PFSK-1 (cell line): ENCODE results near the gene TTC32.

Source experiments
- FOXP2 ChIP-seq: optimal IDR thresholded peaks from 2 replicates; pipeline ENCODE3; 2011; ENCODE audit warnings: borderline replicate concordance, control low read depth, inconsistent platforms; ENCODE audit not compliant: insufficient read depth; ENCODE audit errors: extremely low read length, extremely low read depth
- POLR2AphosphoS5 ChIP-seq: IDR thresholded peaks from 2 replicates; pipeline ENCODE4 v1.6.1; 2012; ENCODE audit warnings: low read depth, mild to moderate bottlenecking, control low read depth, low read length, moderate library complexity
- SIN3A ChIP-seq: IDR thresholded peaks from 2 replicates; pipeline ENCODE4 v1.6.1; 2012; ENCODE audit warnings: mild to moderate bottlenecking, low read length, moderate library complexity, borderline replicate concordance; ENCODE audit not compliant: insufficient read depth
- TAF1 ChIP-seq: IDR thresholded peaks from 2 replicates; pipeline ENCODE4 v1.6.1; 2012; ENCODE audit warnings: low read length, control low read depth, borderline replicate concordance; ENCODE audit not compliant: insufficient read depth
- TF ChIP-seq, protein P1 (sequence below), 2 experiments: IDR thresholded peaks; 2 replicates each; pipeline versions ENCODE4 v1.6.1 to v1.8.0; 2011 to 2012; ENCODE audit warnings: low read depth in 2 of 2, low read length in 2 of 2, control low read depth in 1 of 2, inconsistent platforms in 1 of 2, mild to moderate bottlenecking in 1 of 2, moderate library complexity in 1 of 2; ENCODE audit not compliant: insufficient read depth in 1 of 2

Gene TTC32

DNA sequence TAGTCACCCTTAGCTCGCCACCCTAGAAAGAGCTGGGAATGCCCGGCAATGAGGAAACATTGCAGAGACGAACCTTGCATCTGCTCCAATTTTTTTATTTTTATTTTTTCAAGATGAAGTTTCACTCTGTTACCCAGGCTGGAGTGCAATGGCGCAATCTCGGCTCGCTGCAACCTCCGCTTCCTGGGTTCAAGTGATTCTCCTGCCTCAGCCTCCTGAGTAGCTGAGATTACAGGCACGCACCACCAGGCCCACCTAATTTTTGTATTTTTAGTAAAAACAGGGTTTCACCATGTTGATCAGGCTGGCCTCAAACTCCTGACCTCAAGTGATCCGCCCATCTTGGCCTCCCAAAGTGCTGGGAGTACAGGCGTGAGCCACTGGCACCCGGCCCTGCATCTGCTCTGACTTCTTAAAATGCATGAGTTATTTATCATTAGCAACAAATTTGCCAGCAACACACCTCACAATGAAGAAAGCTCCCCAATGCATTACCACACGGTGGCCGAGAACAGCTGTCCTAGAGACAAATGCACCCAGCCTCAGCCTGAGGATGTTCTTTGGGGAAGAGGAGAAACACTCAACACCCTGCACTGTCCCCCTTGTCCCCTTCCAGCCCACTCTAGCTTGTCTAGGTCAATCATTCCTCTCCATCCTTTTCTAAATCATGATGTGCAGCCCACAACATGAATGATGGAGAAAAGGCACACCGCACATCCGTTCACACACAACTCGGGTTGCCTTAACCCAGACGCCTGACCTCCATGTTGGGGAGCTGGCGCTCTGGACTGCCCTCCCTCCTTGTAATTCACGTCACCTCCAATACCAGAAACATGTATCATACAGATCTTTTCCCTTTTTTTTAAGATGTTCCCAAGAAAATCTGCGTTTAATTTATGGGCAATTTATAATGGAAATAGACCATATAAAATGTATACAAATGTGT is 46.9 kb downstream of the TTC32 start:
- TF ChIP-seq POLR2AphosphoS5 (no peak), SIN3A (no peak), FOXP2 (no peak), TAF1 (no peak)
- TF ChIP-seq, protein P1, sequence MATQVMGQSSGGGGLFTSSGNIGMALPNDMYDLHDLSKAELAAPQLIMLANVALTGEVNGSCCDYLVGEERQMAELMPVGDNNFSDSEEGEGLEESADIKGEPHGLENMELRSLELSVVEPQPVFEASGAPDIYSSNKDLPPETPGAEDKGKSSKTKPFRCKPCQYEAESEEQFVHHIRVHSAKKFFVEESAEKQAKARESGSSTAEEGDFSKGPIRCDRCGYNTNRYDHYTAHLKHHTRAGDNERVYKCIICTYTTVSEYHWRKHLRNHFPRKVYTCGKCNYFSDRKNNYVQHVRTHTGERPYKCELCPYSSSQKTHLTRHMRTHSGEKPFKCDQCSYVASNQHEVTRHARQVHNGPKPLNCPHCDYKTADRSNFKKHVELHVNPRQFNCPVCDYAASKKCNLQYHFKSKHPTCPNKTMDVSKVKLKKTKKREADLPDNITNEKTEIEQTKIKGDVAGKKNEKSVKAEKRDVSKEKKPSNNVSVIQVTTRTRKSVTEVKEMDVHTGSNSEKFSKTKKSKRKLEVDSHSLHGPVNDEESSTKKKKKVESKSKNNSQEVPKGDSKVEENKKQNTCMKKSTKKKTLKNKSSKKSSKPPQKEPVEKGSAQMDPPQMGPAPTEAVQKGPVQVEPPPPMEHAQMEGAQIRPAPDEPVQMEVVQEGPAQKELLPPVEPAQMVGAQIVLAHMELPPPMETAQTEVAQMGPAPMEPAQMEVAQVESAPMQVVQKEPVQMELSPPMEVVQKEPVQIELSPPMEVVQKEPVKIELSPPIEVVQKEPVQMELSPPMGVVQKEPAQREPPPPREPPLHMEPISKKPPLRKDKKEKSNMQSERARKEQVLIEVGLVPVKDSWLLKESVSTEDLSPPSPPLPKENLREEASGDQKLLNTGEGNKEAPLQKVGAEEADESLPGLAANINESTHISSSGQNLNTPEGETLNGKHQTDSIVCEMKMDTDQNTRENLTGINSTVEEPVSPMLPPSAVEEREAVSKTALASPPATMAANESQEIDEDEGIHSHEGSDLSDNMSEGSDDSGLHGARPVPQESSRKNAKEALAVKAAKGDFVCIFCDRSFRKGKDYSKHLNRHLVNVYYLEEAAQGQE (IDR thresholded peaks at IDR 0.05; ENCODE audit: insufficient read depth in 1 of 2, low read depth in 2 of 2, low read length in 2 of 2) = no peak

DNA sequence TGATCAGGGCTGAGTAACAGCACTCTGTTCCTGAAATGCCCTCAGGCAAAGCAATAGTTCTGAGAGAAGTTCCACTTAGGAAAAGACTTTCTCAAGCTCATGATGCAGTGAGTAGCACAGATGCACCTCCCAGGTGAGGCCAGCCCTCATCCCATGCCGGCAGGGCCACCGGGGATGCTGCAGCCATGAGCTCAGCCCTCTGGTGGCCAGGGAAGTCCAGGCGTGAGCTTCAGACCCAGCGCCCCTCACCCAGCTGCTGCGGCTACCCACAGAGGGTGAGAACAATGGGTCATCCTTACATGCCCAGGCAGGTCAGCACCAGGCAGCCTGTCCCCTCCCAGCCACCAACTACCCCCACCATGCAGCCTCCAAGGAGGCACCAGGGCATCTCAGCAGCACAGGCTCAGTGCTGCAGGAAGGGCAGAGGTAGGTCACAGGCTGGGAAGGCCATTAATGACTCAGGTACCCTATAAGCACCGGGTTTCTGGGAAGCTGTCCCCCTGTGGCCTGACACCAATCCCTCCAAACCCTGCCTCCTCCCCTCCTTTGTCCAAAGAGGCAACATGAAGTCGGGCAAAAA is 50.6 kb downstream of the TTC32 start:
- TF ChIP-seq TAF1 (no peak), POLR2AphosphoS5 (no peak), FOXP2 (no peak), SIN3A (no peak)
- TF ChIP-seq, protein P1 (IDR thresholded peaks at IDR 0.05; ENCODE audit: insufficient read depth in 1 of 2, low read depth in 2 of 2, low read length in 2 of 2) = no peak

DNA sequence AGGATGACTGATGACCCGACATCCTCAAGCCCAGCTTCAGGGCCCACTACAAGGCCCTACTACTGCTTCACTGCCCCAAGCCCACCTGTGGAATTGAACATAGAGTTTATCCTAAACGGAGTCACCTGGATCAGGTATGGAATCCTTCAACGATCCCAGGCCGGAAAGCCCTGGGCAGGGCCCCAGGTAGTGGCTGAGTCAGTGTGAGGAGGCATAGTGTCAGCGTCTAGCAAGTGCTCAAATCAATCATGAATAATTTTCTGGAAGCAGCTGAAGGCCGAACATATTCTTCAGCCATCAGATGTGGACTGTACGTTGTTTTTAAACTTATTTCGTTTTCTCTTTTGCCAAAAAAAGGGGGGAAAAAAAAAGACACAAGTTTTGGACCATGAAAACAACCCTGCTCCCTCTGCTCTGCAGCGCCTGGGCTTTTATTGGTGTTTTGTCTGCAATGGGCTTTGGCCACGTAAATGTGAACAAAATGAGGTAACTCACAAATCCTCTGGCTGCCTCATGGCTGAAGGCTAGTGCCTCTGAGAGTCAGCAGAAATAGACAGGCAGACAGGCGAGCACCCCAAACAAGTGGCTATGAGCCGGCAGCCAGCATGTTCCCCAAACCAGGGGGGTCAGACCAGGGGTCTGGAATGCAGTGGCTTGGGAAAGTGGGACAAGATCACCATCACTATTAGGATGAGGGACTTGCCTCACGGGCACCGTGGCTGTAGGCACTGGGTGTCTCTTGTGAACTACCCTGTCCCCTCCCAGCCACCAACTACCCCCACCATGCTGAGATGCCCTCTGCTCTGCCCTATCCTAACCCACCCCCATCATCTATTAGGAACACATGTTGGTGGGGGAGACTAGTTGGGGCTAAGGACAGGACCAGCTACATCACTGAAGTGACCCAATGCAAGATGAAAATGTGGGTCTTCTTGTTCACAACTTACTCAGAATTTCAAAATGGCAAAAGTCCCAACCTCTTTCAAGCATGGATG is 51.4 kb downstream of the TTC32 start:
- no peak for TF ChIP-seq FOXP2
- no peak for TF ChIP-seq TAF1
- TF ChIP-seq POLR2AphosphoS5 = no peak
- no peak for TF ChIP-seq SIN3A
- TF ChIP-seq, protein P1 (IDR thresholded peaks at IDR 0.05; ENCODE audit: insufficient read depth in 1 of 2, low read depth in 2 of 2, low read length in 2 of 2) = no peak

DNA sequence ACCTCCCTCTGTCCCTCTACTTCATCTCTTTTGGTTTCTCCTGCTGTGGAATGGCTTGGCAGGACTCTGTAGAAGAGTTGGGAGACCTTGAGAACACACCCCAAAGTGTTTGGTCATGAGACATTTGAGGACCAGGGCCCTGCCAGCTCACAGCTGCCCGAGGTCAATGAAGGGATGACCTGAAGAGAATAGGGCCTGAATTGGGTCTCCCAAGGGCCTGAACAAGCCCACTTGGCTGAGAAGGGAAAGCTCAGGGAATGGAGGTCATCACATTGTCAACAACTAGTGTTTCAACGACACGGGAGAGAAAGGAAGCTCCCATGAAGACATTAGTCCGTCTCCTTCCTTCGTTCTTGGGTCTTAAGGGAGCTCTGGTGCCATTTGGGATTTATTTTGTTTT is 52.8 kb downstream of the TTC32 start:
- TF ChIP-seq TAF1 = no peak
- TF ChIP-seq, protein P1 (IDR thresholded peaks at IDR 0.05; ENCODE audit: insufficient read depth in 1 of 2, low read depth in 2 of 2, low read length in 2 of 2) = no peak
- no peak for TF ChIP-seq FOXP2
- no peak for TF ChIP-seq SIN3A
- no peak for TF ChIP-seq POLR2AphosphoS5
